ENCODE results near the gene INPP4B. TPM values are rescaled to one million over a fixed set of nuclear protein-coding genes. Genes with fewer than 3 reads are reported as not detected.

The INPP4B gene
- total and polyA plus RNA-seq, 2 donors (not counting 1 experiment from before 2014, with no cell fraction given): 0.03 TPM; not detected in 1

- Histone ChIP-seq H3K4me2 (replicated peaks; ENCODE audit: low read depth, low read length, poor library complexity, severe bottlenecking) (no peak overlapping the region), H3K4me3 (ENCODE audit: control extremely low read depth in 1 of 5, extremely low read depth in 1 of 5, insufficient read depth in 1 of 5, low read depth in 2 of 5, low read length in 4 of 5) (no peak overlapping the region), H3K9me3 (ENCODE audit: control extremely low read depth in 1 of 3, control insufficient read depth in 2 of 3, insufficient read depth in 1 of 3, low read length in 2 of 3) (no peaks in the 10 kb centered on the region), H2AFZ (ENCODE audit: insufficient read depth, low read depth, low read length, poor library complexity, severe bottlenecking) (no peak overlapping the region), H3K79me2 (ENCODE audit: control insufficient read depth, insufficient read depth, low read length) (no peaks in the 10 kb centered on the region), H3K9ac (ENCODE audit: low read length) (no peak overlapping the region), H3K27ac (ENCODE audit: low read length in 2 of 2) (no peak overlapping the region), H3K36me3 (replicated peaks in 1 of 2; ENCODE audit: control extremely low read depth in 1 of 2, control insufficient read depth in 1 of 2, extremely low read depth in 1 of 2, insufficient read depth in 2 of 2, low read length in 1 of 2) (no peaks in the 10 kb centered on the region), H3K4me1 (ENCODE audit: control insufficient read depth in 2 of 2, insufficient read depth in 2 of 2, low read length in 2 of 2) (no peaks in the 10 kb centered on the region), H4K20me1 (ENCODE audit: control insufficient read depth, insufficient read depth, low read length, poor library complexity, severe bottlenecking) (no peaks in the 10 kb centered on the region), H3K27me3 (replicated peaks in 1 of 4; ENCODE audit: control extremely low read depth in 1 of 4, control insufficient read depth in 3 of 4, insufficient read depth in 4 of 4, low read length in 3 of 4) (no peaks in the 10 kb centered on the region)
- no peaks in the 10 kb centered on the region for H3K27me3 Mint-ChIP-seq
- no peaks in the 10 kb centered on the region for H3K9me3 Mint-ChIP-seq (ENCODE audit: insufficient read depth)
- H3K4me1 Mint-ChIP-seq: no peaks in the 10 kb centered on the region
- no peak overlapping the region for H3K27ac Mint-ChIP-seq
- POLR2A ChIA-PET: no interaction called here
- intact Hi-C loops (cut with micrococcal nuclease): no loop called here
- H3K4me3 Mint-ChIP-seq: no peak overlapping the region
- CTCF ChIA-PET: no interaction called here
- DNase-seq (no peak), ATAC-seq (ENCODE audit: low read depth) (no peak)
- no peak for TF ChIP-seq CTCF (IDR thresholded peaks at IDR 0.05)
- no peak for TF ChIP-seq EZH2 (IDR thresholded peaks at IDR 0.05; ENCODE audit: borderline replicate concordance, insufficient read depth, low read depth, low read length, poor library complexity, severe bottlenecking)
These were observed 736.0 kb downstream of the INPP4B start for GRCh38 chr4:142110136-142110535.

GRCh38 chr4:142104041-142104440, 742.1 kb downstream of the INPP4B start:
- POLR2A ChIA-PET: no interaction called here
- H3K27me3 Mint-ChIP-seq: no peaks in the 10 kb centered on the region
- CTCF ChIA-PET: no interaction called here
- no peak overlapping the region for H3K27ac Mint-ChIP-seq
- no CpG with 5 or more reads among the region's 4 CpGs for WGBS (ENCODE audit: insufficient coverage)
- no peaks in the 10 kb centered on the region for H3K9me3 ChIP-seq (ENCODE audit: control extremely low read depth in 1 of 3, control insufficient read depth in 2 of 3, insufficient read depth in 1 of 3, low read length in 2 of 3)
- no peak overlapping the region for H3K4me3 Mint-ChIP-seq
- no peak for ATAC-seq (ENCODE audit: low read depth)
- H3K9me3 Mint-ChIP-seq (ENCODE audit: insufficient read depth): no peaks in the 10 kb centered on the region
- no peak for TF ChIP-seq CTCF (IDR thresholded peaks at IDR 0.05)
- no peak for TF ChIP-seq EZH2 (IDR thresholded peaks at IDR 0.05; ENCODE audit: borderline replicate concordance, insufficient read depth, low read depth, low read length, poor library complexity, severe bottlenecking)
- H3K4me2 ChIP-seq (replicated peaks; ENCODE audit: low read depth, low read length, poor library complexity, severe bottlenecking): no peak overlapping the region
- H2AFZ ChIP-seq (ENCODE audit: insufficient read depth, low read depth, low read length, poor library complexity, severe bottlenecking): no peak overlapping the region
- intact Hi-C loops (cut with micrococcal nuclease): no loop called here
- H3K4me1 Mint-ChIP-seq: no peaks in the 10 kb centered on the region
- no peak overlapping the region for H3K4me3 ChIP-seq (ENCODE audit: control extremely low read depth in 1 of 5, extremely low read depth in 1 of 5, insufficient read depth in 1 of 5, low read depth in 2 of 5, low read length in 4 of 5)
- H4K20me1 ChIP-seq (ENCODE audit: control insufficient read depth, insufficient read depth, low read length, poor library complexity, severe bottlenecking): no peaks in the 10 kb centered on the region
- no peaks in the 10 kb centered on the region for H3K36me3 ChIP-seq (replicated peaks in 1 of 2; ENCODE audit: control extremely low read depth in 1 of 2, control insufficient read depth in 1 of 2, extremely low read depth in 1 of 2, insufficient read depth in 2 of 2, low read length in 1 of 2)
- H3K9ac ChIP-seq (ENCODE audit: low read length): no peak overlapping the region
- no peaks in the 10 kb centered on the region for H3K4me1 ChIP-seq (ENCODE audit: control insufficient read depth in 2 of 2, insufficient read depth in 2 of 2, low read length in 2 of 2)
- H3K27me3 ChIP-seq (replicated peaks in 1 of 4; ENCODE audit: control extremely low read depth in 1 of 4, control insufficient read depth in 3 of 4, insufficient read depth in 4 of 4, low read length in 3 of 4): no peaks in the 10 kb centered on the region
- no peak overlapping the region for H3K27ac ChIP-seq (ENCODE audit: low read length in 2 of 2)
- no peak for DNase-seq
- no peaks in the 10 kb centered on the region for H3K79me2 ChIP-seq (ENCODE audit: control insufficient read depth, insufficient read depth, low read length)

All from B cell (primary cell).